ENCODE results near the gene ARMC5.
"Not testable (repeated sequence)": the region's sequence is repeated elsewhere in the genome, so short reads cannot be mapped to it uniquely, and the experiment has no call there.

The ARMC5 gene, protein sequence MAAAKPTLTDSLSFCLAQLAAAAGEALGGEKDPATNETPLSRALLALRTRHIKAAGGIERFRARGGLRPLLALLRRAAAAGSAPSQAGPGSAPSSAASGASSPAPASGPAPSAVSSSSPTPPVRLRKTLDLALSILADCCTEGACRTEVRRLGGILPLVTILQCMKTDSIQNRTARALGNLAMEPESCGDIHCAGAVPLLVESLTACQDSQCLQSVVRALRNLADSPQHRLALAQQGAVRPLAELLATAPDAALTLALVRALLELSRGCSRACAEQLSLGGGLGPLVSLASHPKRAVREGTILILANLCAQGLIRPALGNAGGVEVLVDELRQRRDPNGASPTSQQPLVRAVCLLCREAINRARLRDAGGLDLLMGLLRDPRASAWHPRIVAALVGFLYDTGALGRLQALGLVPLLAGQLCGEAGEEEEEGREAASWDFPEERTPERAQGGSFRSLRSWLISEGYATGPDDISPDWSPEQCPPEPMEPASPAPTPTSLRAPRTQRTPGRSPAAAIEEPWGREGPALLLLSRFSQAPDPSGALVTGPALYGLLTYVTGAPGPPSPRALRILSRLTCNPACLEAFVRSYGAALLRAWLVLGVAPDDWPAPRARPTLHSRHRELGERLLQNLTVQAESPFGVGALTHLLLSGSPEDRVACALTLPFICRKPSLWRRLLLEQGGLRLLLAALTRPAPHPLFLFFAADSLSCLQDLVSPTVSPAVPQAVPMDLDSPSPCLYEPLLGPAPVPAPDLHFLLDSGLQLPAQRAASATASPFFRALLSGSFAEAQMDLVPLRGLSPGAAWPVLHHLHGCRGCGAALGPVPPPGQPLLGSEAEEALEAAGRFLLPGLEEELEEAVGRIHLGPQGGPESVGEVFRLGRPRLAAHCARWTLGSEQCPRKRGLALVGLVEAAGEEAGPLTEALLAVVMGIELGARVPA

DNA sequence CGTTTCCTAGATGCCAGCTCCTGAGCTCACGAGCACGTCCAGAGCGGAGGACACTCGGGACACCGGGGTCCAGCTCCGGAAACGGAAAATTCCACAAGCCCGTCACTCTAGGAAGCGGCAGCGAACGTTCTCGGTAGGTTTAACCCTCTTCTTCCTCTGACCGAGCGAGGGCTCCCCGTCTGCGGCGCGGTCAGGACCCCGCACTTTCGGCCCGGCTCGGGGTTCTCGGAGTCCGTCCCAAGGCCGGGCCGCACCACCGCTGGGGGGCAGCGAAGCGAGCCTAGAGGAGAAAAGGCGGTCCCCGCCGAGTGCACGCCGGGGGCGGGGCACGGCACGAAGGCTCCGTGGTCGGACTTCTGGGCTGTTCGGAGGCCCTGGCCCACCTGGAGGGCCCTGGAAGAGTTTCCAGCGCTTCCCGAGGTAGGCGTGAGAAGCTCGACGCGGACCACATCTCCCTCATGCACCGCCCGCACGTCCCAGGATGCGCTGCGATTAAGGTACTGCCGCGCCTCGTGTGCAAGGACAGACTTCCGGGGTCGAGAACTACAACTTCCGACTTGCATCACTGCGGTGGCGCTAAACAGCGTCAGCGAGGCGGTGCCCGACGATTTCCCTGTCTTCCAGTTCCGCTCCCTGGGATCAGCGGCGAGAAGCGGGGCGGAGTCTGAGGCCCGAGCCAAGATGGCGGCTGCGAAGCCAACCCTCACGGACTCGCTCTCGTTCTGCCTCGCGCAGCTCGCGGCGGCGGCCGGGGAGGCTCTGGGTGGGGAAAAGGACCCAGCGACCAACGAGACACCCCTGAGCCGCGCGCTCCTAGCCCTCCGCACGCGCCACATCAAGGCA, at the start of gene ARMC5:
ARMC5 (plus strand) TSS at position 658 of the 843 bp plus-strand sequence; CDS start at position 682, 24 bp downstream.
- DNase-seq (ENCODE audit: low read depth in 2 of 2, low spot score in 1 of 2), result peak; percentile 92 to 95

DNA sequence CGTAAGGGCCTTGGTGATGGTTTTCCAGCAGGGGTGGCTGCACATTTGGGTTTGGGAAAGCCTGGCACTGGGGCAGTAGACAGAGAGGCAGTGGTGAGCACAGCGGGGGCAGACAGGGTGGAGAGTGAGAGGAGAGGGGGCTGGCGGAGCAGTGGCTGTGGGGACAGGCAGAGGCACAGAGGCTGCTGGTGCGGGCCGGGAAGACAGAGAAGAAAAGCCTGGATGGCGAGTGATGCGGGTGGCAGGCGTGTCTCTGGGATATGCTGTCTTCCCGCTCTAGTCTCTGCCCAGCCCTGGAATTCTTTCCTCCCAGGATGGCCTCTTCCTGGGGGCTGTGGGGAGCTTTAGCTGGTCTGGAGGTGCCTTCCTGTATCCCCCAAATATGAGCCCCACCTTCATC, 49.2 kb upstream of the ARMC5 start:
- no peak for DNase-seq (ENCODE audit: low read depth in 2 of 2, low spot score in 1 of 2)

DNA sequence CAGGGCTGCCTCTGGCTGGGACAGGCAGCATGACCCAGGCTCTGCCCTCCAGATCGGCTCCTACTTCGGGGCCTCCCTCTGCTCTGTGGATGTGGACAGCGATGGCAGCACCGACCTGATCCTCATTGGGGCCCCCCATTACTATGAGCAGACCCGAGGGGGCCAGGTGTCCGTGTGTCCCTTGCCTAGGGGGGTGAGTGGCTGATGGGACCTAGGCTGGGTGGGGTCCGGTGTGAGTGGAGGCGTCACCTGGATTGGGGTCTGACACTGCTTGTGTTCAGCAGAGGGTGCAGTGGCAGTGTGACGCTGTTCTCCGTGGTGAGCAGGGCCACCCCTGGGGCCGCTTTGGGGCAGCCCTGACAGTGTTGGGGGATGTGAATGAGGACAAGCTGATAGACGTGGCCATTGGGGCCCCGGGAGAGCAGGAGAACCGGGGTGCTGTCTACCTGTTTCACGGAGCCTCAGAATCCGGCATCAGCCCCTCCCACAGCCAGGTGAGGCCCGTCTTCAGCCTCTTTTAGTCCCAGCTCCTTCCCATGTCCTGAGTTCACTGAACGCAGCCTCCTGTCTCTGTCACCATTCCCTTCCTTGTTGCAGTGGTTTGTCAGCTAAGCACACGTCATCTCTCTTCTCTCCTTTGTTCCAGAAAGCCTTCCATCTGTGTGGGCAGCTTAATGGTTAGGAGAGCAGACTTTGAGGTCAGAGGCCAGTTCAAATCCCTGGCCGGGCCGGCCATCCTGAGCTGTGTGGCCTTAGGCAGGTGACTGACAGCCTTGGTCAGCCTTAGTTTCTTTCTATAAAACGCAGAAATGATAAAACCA, 48.1 kb upstream of the ARMC5 start:
- no peak for DNase-seq (ENCODE audit: low read depth in 2 of 2, low spot score in 1 of 2)

DNA sequence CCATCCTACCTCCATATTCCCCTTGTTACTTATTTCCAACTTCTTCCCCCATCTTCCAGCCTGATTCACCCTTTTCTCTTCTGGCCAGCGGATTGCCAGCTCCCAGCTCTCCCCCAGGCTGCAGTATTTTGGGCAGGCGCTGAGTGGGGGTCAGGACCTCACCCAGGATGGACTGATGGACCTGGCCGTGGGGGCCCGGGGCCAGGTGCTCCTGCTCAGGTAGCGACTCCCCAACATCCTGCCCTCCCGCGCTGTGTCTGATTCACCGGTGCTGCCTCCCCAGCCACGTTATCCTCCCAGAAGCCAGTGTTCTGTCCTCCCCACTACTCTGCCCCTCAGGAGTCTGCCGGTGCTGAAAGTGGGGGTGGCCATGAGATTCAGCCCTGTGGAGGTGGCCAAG, 46.6 kb upstream of the ARMC5 start:
- no peak for DNase-seq (ENCODE audit: low read depth in 2 of 2, low spot score in 1 of 2)

DNA sequence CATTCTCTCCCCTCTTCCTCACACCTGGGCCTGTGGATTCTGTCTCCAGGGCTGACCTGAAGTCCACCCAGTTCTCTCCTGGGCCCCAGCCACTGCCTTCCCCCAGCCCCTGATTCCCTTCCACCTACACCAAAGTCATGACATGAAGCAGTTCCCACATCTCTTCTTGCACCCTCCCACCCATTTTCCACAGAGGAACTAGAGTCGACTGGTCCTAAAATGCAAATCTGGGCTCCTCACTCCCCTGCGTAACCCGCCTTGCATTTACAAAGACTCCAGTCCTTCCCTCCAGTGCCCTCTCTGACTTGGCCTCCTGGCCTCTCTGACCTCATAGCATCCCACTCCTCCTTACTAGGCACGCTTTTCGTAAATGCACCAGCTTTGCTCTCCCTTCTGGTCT, 45.9 kb upstream of the ARMC5 start:
- no peak for DNase-seq (ENCODE audit: low read depth in 2 of 2, low spot score in 1 of 2)

DNA sequence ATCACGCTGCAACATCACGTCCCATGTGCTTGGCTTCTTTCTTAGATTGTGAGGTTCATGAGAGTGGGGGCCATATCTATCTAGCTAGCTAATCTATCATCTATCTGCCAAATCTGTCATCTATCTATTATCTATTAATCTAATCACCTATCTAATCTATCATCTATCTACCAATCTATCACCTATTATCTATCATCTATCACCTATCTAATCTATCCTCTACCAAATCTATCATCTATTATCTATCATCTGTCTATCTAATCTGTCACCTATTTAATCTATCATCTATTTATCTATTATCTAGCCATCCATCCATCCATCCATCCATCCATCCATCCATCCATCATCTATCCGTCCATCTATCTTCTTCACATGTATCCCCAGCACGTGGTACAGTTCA, 45.4 kb upstream of the ARMC5 start:
- no peak for DNase-seq (ENCODE audit: low read depth in 2 of 2, low spot score in 1 of 2)

DNA sequence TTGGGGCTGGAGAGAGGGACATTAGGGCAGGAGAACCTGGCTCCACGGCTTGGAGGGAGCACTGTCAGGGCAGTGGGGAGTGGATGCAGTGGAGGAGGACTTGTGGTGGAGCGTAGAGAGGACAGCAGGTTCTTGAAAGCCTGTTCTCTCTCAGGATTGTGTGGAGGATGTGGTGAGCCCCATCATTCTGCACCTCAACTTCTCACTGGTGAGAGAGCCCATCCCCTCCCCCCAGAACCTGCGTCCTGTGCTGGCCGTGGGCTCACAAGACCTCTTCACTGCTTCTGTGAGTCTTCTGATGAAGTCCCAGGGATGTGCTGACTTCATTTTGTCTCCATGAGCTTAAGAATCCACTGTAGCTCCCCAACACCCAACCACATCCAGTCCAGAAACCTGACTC, 44.6 kb upstream of the ARMC5 start:
- no peak for DNase-seq (ENCODE audit: low read depth in 2 of 2, low spot score in 1 of 2)

DNA sequence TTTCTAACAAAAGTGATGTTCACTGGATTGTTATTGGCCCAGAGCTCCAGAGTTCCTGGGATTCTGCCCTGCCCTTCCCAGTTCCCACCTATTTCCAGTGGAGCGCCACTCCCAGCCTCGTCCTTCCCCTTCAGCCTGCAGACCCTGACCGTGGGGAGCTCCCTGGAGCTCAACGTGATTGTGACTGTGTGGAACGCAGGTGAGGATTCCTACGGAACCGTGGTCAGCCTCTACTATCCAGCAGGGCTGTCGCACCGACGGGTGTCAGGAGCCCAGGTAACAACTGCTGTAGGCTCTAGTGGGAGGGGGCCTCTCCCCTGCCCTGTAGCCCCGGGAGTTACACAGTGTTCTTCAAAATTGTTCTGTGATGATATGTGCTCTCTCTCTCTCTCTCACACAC, 42.9 kb upstream of the ARMC5 start:
- no peak for DNase-seq (ENCODE audit: low read depth in 2 of 2, low spot score in 1 of 2)

DNA sequence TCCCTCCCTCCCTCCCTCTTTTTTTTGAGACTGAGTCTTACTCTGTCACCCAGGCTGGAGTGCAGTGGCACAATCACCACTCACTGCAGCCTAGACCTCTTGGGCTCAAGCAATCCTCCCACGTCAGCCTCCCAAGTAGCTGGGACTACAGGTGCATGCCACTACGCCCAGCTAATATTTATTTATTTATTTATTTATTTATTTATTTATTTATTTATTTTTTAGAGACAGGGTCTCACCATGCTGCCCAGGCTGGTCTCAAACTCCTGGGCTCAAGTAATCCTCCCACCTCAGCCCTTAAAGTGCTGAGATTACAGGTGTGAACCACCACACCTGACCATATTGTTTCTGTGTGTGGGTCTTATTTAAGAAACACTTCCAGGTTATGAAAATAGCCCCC, 42.3 kb upstream of the ARMC5 start:
- not testable (repeated sequence) for DNase-seq (ENCODE audit: low read depth in 2 of 2, low spot score in 1 of 2)

DNA sequence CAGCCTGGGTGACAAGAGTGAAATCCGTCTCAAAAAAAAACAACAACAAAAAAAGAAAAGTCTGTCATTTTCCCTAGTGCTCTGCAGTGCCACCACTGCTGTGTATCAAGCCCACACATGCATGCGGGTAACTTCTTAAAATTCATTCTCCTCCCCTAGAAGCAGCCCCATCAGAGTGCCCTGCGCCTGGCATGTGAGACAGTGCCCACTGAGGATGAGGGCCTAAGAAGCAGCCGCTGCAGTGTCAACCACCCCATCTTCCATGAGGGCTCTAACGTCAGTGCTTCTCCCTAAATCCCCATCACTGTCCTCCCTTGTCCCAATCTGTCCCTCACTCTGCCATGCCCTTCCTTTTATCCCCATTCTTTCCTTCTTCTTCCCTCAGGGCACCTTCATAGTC, 41.4 kb upstream of the ARMC5 start:
- no peak for DNase-seq (ENCODE audit: low read depth in 2 of 2, low spot score in 1 of 2)

DNA sequence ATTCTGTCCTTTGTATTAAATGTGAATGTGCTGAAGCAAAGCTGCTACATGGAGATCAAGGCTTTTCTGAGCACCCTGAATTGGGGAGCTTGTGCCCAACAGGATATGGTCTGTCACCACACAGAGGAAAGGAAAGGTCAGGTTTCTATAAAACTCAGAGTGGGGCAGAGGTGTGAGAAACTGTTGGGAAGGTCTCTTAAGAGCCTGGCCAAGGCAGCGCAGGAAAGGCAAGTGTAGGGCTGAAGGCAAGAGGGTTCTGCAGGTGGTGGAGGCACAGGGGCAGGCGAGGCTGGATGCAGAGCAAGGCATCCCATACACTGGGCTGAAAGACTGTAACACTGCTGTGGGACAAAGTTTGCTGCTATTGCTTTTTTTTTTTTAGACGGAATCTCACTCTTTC, 39.3 kb upstream of the ARMC5 start:
- DNase-seq (ENCODE audit: low read depth in 2 of 2, low spot score in 1 of 2), result no peak

DNA sequence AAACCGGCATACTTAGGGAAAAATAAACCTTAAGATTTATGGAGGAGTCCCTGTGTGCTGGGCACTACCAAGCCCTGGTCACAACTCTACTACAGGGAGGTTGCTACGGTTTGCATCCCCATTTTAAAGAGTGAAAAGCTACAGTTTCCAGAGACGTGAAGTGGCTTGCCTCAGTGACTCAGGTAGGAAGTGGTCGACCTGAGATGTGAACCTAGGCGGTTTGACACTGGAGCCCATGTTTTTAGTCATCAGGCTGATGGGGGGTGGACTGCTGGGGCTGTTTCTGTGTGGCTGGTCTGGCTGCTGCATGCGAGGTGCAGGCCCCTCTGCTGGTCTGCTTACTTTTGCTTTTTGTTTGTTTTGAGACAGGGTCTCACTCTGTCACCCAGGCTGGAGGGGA, 37.7 kb upstream of the ARMC5 start:
- peak in 1 of 2 donors; percentile 43 for DNase-seq (ENCODE audit: low read depth in 2 of 2, low spot score in 1 of 2)

DNA sequence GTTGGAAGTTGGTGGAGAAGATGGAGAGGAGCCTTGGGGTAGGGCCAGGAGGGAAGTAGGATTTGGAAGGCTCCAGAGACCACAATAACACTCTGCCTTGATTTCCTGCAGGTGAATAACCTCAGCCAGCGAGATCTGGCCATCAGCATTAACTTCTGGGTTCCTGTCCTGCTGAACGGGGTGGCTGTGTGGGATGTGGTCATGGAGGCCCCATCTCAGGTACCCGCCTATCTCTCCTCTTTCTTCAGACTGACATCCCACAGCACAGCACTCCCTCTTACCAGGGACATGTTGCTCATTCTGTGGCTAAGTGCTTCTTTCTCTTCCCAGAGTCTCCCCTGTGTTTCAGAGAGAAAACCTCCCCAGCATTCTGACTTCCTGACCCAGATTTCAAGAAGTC, 36.1 kb upstream of the ARMC5 start:
- DNase-seq (ENCODE audit: low read depth in 2 of 2, low spot score in 1 of 2), result no peak

DNA sequence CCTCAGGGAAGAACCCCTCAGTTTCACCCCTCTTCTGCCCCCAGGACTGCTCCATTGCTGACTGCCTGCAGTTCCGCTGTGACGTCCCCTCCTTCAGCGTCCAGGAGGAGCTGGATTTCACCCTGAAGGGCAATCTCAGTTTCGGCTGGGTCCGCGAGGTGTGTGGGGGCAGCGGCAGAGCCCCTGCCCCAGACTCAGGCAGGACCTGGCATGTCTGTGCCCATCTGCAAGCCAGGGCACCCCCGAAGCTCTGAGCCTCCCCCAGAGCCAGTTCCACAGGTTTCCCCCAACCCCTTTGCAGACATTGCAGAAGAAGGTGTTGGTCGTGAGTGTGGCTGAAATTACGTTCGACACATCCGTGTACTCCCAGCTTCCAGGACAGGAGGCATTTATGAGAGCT, 35.5 kb upstream of the ARMC5 start:
- DNase-seq (ENCODE audit: low read depth in 2 of 2, low spot score in 1 of 2), result no peak

DNA sequence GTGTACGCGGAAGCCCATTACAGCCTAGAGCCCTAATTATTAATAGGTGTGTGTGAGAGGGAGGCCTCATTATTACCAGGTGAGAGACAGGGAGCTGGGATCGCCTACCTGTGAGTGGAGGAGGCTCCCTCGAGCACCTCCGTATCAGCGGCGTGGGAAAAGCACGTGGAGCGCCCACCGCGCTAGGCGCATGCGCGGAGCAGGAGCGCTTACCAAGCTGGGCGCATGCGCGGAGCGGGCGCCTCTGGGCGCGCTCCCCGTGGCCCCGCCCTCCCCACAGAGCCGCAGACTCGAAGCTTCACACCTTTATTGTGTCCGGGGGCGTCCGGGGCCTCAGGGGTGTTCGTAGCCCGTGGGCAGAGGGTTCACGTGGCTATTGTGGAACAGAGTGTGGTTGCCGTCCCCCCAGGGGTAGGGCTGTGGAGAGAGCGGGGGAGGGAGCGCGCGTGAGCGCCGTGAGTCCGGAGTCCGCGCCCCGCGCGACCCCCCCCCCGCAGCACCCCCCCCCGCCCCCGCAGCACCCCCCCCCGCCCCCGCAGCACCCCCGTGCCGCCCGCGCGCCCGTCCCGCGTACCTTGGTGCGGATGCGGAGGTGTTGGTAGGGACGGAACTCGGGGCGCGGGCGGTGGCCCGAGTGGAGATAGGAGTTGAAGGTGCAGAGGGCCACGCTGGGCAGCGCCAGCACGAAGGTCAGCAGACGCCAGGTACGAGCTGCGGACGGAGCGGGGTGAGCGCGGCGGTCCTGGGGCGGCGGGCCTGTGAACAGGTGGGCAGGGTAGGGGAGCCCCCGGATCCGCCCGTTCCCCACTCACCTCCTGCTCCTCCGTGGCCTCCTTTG, 31.6 kb upstream of the ARMC5 start:
- peak; percentile 52 to 67 for DNase-seq (ENCODE audit: low read depth in 2 of 2, low spot score in 1 of 2)

DNA sequence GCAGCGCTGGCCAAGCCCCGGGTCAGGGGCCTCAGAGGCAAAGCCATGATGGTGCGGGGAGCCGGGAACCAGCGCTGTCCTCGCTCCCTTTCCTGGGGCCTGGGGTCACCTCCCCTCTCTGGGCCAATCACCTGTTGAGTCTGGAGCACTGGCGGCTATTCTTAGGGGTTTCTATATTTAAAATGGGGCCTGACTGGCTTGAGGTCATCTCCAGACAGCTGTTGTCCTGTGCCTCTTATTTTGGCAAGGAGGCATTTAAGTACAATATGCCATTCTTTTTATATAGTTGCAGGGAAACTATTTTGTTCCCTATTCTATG, 31.1 kb upstream of the ARMC5 start, which contains the start of gene COX6A2:
COX6A2 (minus strand) TSS at position 82 of the 319 bp plus-strand sequence; CDS start at position 47, 35 bp downstream.
- no peak for DNase-seq (ENCODE audit: low read depth in 2 of 2, low spot score in 1 of 2)

DNA sequence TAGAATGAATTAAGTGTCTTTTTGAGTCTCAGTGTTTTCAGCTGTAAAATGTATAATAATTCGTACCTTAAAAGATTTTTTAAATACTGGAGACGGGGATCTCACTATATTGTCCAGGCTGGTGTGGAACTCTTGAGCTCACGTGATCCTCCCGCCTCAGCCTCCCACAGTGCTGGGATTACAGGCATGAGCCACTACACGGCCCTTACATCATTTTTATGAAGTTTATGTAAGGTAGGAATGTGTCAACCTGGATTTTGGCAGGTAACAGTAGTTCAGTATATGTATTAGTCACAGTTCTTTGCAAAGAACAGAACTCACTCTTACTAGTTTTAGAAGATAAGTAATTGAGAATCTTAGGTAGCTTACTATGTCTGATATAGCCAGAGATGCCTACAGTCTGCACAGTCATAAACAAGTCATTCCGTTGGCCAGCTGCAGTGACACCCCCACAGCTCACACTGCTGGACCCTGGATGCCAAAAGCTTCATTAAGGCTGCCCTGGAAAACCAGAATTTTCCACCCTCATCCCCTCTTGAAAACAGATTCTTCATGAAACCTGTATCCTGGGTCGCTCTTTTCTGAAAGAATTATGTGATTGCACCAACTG, 30.6 kb upstream of the ARMC5 start:
- DNase-seq (ENCODE audit: low read depth in 2 of 2, low spot score in 1 of 2), result no peak

DNA sequence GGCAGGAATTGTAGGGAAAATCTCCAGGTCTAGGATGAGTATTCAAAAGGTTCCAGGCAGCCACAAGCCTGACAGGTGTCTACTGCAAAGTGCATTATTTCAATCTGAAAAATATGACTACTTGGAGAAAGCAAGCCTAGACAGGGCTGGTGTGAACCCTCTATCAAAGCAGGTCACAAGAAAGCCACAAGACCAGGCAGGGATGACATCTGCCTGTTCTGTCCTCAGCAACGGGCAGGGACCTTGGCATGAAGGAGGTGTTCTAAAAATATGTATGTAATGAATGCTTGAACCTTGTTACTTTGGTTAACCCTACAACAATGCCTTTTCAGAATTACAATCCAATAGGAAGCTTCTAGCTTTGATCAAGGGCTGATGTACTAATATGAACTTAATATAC, 30.0 kb upstream of the ARMC5 start:
- DNase-seq (ENCODE audit: low read depth in 2 of 2, low spot score in 1 of 2), result no peak

DNA sequence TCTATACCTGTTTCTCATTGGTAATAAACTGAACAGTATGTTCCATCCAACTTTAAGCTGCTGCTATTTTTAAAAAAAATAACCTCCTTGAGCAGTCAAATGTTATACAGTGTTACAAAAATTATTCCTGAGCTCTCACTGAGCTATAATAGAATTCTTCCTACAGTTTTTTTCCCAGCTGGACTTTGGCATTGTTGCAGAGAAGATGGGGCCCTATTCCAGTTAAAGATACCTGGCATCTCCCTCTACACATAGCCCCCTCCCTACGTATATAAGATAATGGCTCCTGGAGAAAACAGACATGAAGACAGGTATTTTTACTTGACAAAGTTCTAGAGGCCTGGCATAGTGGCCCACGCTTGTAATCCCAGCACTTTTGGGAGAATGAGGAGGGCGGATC, 29.5 kb upstream of the ARMC5 start:
- no peak for DNase-seq (ENCODE audit: low read depth in 2 of 2, low spot score in 1 of 2)
